Thoracic aorta (tissue), 2 donors: ENCODE results near the gene NXPE3. TPM values are rescaled to one million over a fixed set of nuclear protein-coding genes. Genes with fewer than 3 reads are reported as not detected.

Experiments used
- ATAC-seq: fragments of 150-250 bp; one replicate; pipeline ENCODE4 v1.8.0; 2017; ENCODE audit warnings: low read depth; ENCODE audit not compliant: insufficient number of reproducible peaks, low FRiP score
- DNase-seq: peaks from one replicate; pipeline ENCODE4 v3.0.0-alpha.2; 2020; ENCODE audit warnings: low spot score
- H3K27ac ChIP-seq, 2 donors: fragments of 200-600 bp; sonication (generic); 1 replicate in 1 of 2; 2 replicates in 1 of 2; pipeline ENCODE4 v1.5.1; 2016; ENCODE audit warnings: mild to moderate bottlenecking in 2 of 2, moderate library complexity in 2 of 2
- H3K27me3 ChIP-seq: fragments of 200-600 bp; sonication (generic); replicated peaks from 2 replicates; pipeline ENCODE4 v1.6.0; 2016; ENCODE audit warnings: mild to moderate bottlenecking; ENCODE audit not compliant: insufficient read depth
- H3K36me3 ChIP-seq: fragments of 200-600 bp; sonication (generic); one replicate; pipeline ENCODE4 v1.5.1; 2016
- H3K4me1 ChIP-seq, 2 donors: fragments of 200-600 bp; sonication (generic); 1 replicate in 1 of 2; 2 replicates in 1 of 2; pipeline versions ENCODE4 v1.5.1 to v1.6.0; 2016; ENCODE audit warnings: low read depth in 2 of 2, mild to moderate bottlenecking in 1 of 2; ENCODE audit not compliant: control insufficient read depth in 1 of 2
- H3K4me3 ChIP-seq: fragments of 200-600 bp; sonication (generic); 2 replicates; pipeline ENCODE4 v1.5.1; 2016; ENCODE audit warnings: mild to moderate bottlenecking
- H3K9me3 ChIP-seq: fragments of 200-600 bp; sonication (generic); 2 replicates; pipeline ENCODE4 v1.5.1; 2016
- total RNA-seq, 2 donors: library from RNA; depleted of rRNA; stranded (reverse); fragments of >200 nt; gene quantifications; one replicate each; pipeline versions ENCODE4 v1.1.0 to v1.2.3, GENCODE V29; 2016
- TF ChIP-seq, protein P1 (sequence below): fragments of 200-600 bp; sonication (generic); IDR thresholded peaks from one replicate; pipeline ENCODE4 v1.5.1; 2019; ENCODE audit warnings: antibody characterized with exemption

The NXPE3 gene
- total RNA-seq, 2 donors from 2014 or later = 15.7 to 30.7 TPM

DNA sequence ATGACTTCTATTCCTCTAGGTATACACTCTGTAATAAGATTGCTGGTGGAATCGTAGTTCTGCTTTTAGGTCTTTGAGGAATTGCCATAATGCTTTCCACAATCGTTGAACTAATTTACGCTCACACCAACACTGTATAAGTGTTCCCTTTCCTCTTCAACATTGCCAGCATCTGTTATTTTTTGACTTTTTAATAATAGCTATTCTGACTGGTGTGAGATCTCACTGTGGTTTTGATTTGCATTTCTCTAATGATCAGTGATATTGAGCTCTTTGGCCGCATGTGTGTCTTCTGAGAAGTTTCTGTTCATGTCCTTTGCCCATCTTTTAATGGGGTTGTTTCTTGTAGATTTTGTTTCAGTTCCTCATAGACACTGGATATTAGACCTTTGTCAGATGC is 12.8 kb downstream of the NXPE3 start:
- DNase-seq = no peak
- Histone ChIP-seq H3K36me3 (peaks cover 24% of the 10 kb centered on the region), H3K4me3 (no peak overlapping the region), H3K27ac (no peak overlapping the region), H3K27me3 (no peaks in the 10 kb centered on the region), H3K9me3 (no peaks in the 10 kb centered on the region), H3K4me1 (no peaks in the 10 kb centered on the region)
- no peak for ATAC-seq
- TF ChIP-seq, protein P1, sequence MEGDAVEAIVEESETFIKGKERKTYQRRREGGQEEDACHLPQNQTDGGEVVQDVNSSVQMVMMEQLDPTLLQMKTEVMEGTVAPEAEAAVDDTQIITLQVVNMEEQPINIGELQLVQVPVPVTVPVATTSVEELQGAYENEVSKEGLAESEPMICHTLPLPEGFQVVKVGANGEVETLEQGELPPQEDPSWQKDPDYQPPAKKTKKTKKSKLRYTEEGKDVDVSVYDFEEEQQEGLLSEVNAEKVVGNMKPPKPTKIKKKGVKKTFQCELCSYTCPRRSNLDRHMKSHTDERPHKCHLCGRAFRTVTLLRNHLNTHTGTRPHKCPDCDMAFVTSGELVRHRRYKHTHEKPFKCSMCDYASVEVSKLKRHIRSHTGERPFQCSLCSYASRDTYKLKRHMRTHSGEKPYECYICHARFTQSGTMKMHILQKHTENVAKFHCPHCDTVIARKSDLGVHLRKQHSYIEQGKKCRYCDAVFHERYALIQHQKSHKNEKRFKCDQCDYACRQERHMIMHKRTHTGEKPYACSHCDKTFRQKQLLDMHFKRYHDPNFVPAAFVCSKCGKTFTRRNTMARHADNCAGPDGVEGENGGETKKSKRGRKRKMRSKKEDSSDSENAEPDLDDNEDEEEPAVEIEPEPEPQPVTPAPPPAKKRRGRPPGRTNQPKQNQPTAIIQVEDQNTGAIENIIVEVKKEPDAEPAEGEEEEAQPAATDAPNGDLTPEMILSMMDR = no peak

DNA sequence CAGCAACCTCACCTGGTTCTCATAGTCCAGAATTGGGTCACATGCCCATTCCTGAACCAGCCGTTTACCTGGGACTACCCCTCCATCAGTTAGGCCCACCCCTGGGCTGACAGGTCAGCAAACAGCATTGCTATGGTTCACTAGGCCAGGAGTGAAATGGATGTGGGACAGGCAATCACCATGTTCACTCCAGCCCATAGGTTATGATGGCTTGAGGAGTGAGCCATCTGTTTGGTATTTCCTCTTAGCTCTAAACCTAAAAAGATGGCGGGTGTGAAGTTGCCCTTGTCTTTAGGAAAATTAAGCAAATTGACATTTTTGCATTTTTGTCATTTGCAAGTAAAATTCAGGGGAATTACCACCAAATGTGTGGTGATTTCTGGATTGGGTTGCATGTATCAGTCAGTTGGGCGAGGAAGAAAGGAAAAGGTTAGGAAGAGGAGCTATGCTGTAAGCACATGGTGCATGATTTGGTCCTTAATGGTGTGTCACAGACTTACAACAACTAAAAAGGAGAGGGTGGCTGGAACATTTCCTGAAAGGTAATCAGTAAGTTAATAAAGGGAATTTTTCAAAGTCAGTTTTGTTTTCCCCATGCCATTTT is 17.2 kb downstream of the NXPE3 start:
- Histone ChIP-seq H3K36me3 (peaks cover 13% of the 10 kb centered on the region), H3K4me1 (no peaks in the 10 kb centered on the region), H3K27ac (no peak overlapping the region), H3K4me3 (no peak overlapping the region), H3K9me3 (no peaks in the 10 kb centered on the region), H3K27me3 (no peaks in the 10 kb centered on the region)
- DNase-seq = no peak
- TF ChIP-seq, protein P1 = no peak
- no peak for ATAC-seq

DNA sequence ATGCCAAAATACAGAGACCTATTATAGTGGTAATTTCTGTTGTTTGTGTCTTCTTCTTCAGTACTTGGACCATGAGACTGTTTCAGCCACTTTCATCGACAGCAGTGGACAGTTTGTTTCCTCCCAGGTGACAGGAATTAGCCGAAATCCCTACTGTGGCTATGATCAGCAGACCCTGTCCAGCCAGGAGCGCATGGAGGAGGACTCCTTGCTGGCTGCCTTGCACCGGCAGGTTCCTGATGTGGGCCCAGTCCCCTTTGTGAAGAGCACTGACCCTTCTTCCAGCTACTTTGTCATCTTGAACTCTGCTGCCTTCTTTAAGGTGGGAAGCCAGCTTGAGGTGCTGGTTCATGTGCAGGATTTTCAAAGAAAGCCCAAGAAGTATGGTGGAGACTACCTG is 22.2 kb downstream of the NXPE3 start:
- Histone ChIP-seq H3K27ac (no peak overlapping the region), H3K9me3 (no peaks in the 10 kb centered on the region), H3K36me3 (no peaks in the 10 kb centered on the region), H3K4me3 (no peak overlapping the region), H3K27me3 (no peaks in the 10 kb centered on the region), H3K4me1 (peaks cover 0 to 4% of the 10 kb centered on the region in 2 donors)
- no peak for DNase-seq
- TF ChIP-seq, protein P1 = no peak
- ATAC-seq = no peak

DNA sequence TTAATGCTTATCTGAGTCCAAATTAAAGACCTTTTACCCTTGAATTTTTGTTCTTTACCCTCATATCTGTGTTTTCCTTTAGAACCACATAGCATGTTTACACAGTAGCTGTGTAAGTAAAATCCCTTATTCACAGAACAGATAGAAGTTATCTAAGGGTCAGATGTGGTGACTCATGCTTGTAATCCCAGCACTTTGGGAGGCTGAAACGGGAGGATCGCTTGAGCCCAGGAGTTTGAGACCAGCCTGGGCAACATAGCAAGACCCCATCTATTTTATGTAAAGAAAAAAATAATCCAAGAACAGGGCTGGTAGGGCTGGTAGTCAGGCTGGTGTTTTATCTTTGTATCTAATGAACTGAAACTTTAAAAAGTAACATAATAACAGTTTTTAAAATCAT is 23.2 kb downstream of the NXPE3 start:
- Histone ChIP-seq H3K27ac (no peak overlapping the region), H3K4me1 (peaks cover 0 to 9% of the 10 kb centered on the region in 2 donors), H3K27me3 (no peaks in the 10 kb centered on the region), H3K4me3 (no peak overlapping the region), H3K36me3 (no peaks in the 10 kb centered on the region), H3K9me3 (no peaks in the 10 kb centered on the region)
- DNase-seq = no peak
- TF ChIP-seq, protein P1 = no peak
- no peak for ATAC-seq

DNA sequence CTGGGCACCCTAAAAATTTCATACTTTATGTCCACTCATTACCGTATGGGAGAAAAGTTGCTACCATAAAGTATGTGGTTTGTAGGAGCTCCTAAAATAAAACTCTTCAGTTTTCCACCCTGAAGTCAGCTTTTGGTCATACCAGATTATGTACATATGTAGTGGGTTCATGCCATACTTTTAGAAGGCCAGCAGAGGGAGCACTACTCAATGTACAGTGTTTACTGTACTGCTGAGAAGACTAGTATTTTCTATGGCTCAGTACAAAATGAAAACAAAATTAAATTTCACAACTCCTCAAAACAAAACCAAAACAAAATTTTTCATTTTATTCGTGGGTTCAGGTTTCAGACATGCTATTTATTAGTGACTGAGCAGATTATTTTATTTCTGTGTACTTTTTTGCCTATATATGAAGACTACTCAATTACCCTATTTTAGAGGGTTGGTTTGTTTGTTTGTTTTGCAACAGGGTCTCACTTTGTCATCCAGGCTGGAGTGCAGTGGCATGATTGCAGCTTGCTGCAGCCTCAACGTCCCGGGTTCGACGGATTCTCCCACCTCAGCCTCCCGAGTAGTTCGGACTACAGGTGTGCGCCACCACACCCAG is 24.3 kb downstream of the NXPE3 start:
- peak; percentile 65 for ATAC-seq
- no peak overlapping the region for H3K27ac ChIP-seq

More for the DNA sequence above, 24.3 kb downstream of the NXPE3 start:
- Histone ChIP-seq H3K9me3 (no peaks in the 10 kb centered on the region), H3K36me3 (no peaks in the 10 kb centered on the region), H3K4me3 (no peak overlapping the region), H3K4me1 (peaks cover 0 to 9% of the 10 kb centered on the region in 2 donors), H3K27me3 (no peaks in the 10 kb centered on the region)
- TF ChIP-seq, protein P1 = peak; percentile 73
- DNase-seq = no peak
